ENCODE data around the gene AADACL4. TPM values are rescaled to one million over a fixed set of nuclear protein-coding genes. Genes with fewer than 3 reads are reported as not detected.

AADACL4 gene
- total and polyA plus RNA-seq, 2 experiments from 2014 or later, result not detected

GRCh38 chr1:12627296-12627695 lies 16.6 kb upstream of the AADACL4 start:
- Mint-ChIP-seq H3K27ac (no peak overlapping the region), H3K4me3 (no peak overlapping the region), H3K36me3 (ENCODE audit: low read depth) (peaks cover 10% of the 10 kb centered on the region), H3K4me1 (peaks cover 35% of the 10 kb centered on the region), H3K27me3 (ENCODE audit: insufficient read depth, low read depth, poor library complexity) (peaks cover 8% of the 10 kb centered on the region), H3K9me3 (peaks cover 24% of the 10 kb centered on the region)
- no peaks in the 10 kb centered on the region for H3K36me3 ChIP-seq (ENCODE audit: insufficient read depth)
- H3K9me2 ChIP-seq (ENCODE audit: insufficient read depth), result no peaks in the 10 kb centered on the region
- no peak for DNase-seq (ENCODE audit: low spot score)
- no peak overlapping the region for H2AFZ ChIP-seq
- H3F3A ChIP-seq (replicated peaks; ENCODE audit: low read depth), result 0 out of 2 replicates have a peak, but pooled peaks cover 10% of the 10 kb centered on the region
- no peaks in the 10 kb centered on the region for H3K79me2 ChIP-seq (replicated peaks; ENCODE audit: insufficient read depth)
- no peak for ATAC-seq
- H3K27me3 ChIP-seq (ENCODE audit: insufficient read depth), result no peaks in the 10 kb centered on the region
- H3K4me3 ChIP-seq, result no peak overlapping the region
- TF ChIP-seq CTCF (conservative IDR thresholded peaks at IDR 0.05; ENCODE audit: low read depth in 2 of 2) (no peak), EZH2phosphoT487 (IDR thresholded peaks at IDR 0.05; ENCODE audit: unreplicated experiment) (no peak), ZNF462 (CRISPR knock-in tag; IDR thresholded peaks at IDR 0.05) (no peak), STAT1 (IDR thresholded peaks at IDR 0.05; ENCODE audit: unreplicated experiment) (no peak), NANOG (IDR thresholded peaks at IDR 0.05; ENCODE audit: borderline replicate concordance) (no peak), EZH2 (IDR thresholded peaks at IDR 0.05; ENCODE audit: low read depth, unreplicated experiment) (no peak), ZNF114 (CRISPR knock-in tag; IDR thresholded peaks at IDR 0.05) (no peak), ZNF331 (CRISPR knock-in tag; IDR thresholded peaks at IDR 0.05; ENCODE audit: low read depth) (no peak), POLR2AphosphoS5 (IDR thresholded peaks at IDR 0.05; ENCODE audit: low read depth) (no peak), ETS1 (IDR thresholded peaks at IDR 0.05) (no peak), JUNB (IDR thresholded peaks at IDR 0.05; ENCODE audit: unreplicated experiment) (no peak), CREB1 (CRISPR knock-in tag; IDR thresholded peaks at IDR 0.05; ENCODE audit: low read depth) (no peak), REST (IDR thresholded peaks at IDR 0.05; ENCODE audit: unreplicated experiment) (no peak)
- peaks cover 21% of the 10 kb centered on the region for H3K4me1 ChIP-seq (ENCODE audit: insufficient read depth)
- H3K4me2 ChIP-seq, result no peak overlapping the region
- no peaks in the 10 kb centered on the region for H4K20me1 ChIP-seq (replicated peaks; ENCODE audit: insufficient read depth)
- H3K27ac ChIP-seq (ENCODE audit: low read depth), result no peak overlapping the region

Measured in GM23338 (cell line).